HEK293 (cell line): ENCODE measurements around the gene LIN9.

Source experiments
- CTCF ChIP-seq: fragments of 450-650 bp; formaldehyde crosslinking; IDR thresholded peaks from 2 replicates; pipeline ENCODE4 v1.5.1; 2016; ENCODE audit warnings: missing biosample characterization, missing genetic modification characterization
- ZBTB49 ChIP-seq: fragments of 450-650 bp; formaldehyde crosslinking; IDR thresholded peaks from 2 replicates; pipeline ENCODE4 v1.5.1; 2016; ENCODE audit warnings: missing biosample characterization, missing genetic modification characterization, low read depth
- ZNF175 ChIP-seq: fragments of 450-650 bp; formaldehyde crosslinking; IDR thresholded peaks from 2 replicates; pipeline ENCODE4 v1.5.1; 2016; ENCODE audit warnings: missing biosample characterization, missing genetic modification characterization
- ZNF837 ChIP-seq: fragments of 450-650 bp; formaldehyde crosslinking; IDR thresholded peaks from 2 replicates; pipeline ENCODE4 v1.5.1; 2016; ENCODE audit warnings: missing biosample characterization, missing genetic modification characterization

- TF ChIP-seq CTCF (tag by site-specific recombination) (no peak), ZBTB49 (tag by site-specific recombination) (no peak), ZNF837 (tag by site-specific recombination) (no peak), ZNF175 (tag by site-specific recombination) (no peak)
Measured at GRCh38 chr1:226304291-226304955, 4.5 kb downstream of the LIN9 start.
